Retinal pigment epithelial cell (primary cell): ENCODE measurements around the gene SPATA16.
A peak's percentile ranks its signal among the peaks of the same experiment; 100 is the strongest.

Experiments used
- DNase-seq: peaks from one replicate; pipeline ENCODE4 v3.0.0-alpha.2; 2010; ENCODE audit warnings: low read depth
- H3K4me3 ChIP-seq: 2 replicates; pipeline ENCODE4 v1.5.1; 2011; ENCODE audit warnings: mild to moderate bottlenecking, low read length, control low read depth, moderate library complexity
- CTCF ChIP-seq: conservative IDR thresholded peaks from 2 replicates; pipeline ENCODE4 v1.5.1; 2011; ENCODE audit warnings: low read depth, low read length, control low read depth, inconsistent platforms

SPATA16 gene

GRCh38 chr3:173004681-173005080 is 136.4 kb downstream of the SPATA16 start:
- no peak for TF ChIP-seq CTCF
- peak; percentile 70 for DNase-seq
- H3K4me3 ChIP-seq, result no peak overlapping the region

DNA sequence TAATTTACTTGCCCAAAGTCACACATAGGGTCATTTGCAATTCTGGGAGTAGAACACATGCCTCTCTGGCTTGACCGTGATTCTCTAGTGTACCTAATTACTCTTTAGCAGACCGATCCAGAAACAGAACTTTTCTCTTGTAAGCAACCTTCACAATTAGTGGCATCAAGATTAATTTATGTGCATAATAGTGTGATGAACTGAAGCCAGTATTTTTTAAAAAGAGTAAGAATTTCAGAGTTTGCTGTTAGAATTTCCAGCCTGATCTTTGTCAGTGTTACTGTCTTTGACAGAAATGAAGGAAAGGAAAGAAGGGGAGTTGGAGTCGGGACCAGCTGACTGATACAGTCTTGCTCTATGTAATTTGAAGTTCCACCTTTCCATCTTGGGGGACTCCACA is 137.1 kb downstream of the SPATA16 start:
- no peak overlapping the region for H3K4me3 ChIP-seq
- DNase-seq, result no peak
- no peak for TF ChIP-seq CTCF

GRCh38 chr3:173003471-173003870 is 137.6 kb downstream of the SPATA16 start:
- peak; percentile 94 for DNase-seq
- no peak for TF ChIP-seq CTCF
- no peak overlapping the region for H3K4me3 ChIP-seq

DNA sequence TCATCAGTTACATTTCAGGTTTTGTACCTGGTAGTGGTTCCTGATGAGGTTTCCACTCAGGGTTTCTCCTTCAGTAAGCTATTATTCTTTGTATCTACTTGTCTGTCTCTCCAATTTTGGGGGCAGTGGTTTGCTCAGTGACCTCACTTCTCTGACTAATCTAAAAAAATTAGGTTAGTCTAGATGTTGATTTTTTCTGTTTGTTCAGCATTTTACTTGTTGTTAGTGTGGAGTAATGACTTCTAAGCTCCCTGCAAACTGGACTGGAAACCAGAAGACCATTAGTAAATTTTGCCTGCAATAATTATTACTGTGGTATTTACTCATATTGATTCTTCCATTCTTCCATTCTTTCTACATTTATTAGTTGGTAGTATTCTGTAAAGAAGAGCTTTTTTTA is 139.4 kb downstream of the SPATA16 start:
- no peak for DNase-seq
- H3K4me3 ChIP-seq, result no peak overlapping the region
- TF ChIP-seq CTCF, result no peak

- no peak for DNase-seq
- no peak for TF ChIP-seq CTCF
- no peak overlapping the region for H3K4me3 ChIP-seq
Observed at GRCh38 chr3:173000553-173000952, 140.5 kb downstream of the SPATA16 start.

GRCh38 chr3:172993412-172993811 is 147.6 kb downstream of the SPATA16 start:
- DNase-seq, result no peak
- TF ChIP-seq CTCF, result no peak
- no peak overlapping the region for H3K4me3 ChIP-seq

DNA sequence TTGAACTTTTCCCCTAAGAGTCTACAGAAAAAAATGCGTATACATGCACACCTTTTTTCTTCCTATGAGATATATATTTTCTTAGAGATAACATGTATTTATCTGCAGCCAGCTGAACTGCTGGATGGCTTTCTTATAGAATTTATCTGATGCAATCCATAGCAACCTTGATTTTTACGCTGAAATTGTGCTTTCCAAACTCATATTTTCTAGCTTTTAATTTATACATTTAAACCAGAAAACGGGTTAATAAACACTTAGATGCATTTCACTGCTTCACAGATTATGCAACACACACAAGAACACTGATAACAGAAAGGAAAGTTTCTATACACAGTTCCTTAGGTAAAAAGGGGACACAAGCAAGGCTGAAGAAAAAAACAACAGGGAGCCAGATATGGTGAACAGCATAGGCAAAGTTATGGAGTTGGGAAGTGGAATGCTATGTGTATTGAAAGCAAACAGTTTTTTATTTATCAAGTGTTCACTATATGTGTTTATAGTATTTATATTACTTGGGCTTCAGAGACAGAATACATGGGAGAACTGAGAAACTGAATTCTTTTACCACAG is 149.5 kb downstream of the SPATA16 start:
- no peak overlapping the region for H3K4me3 ChIP-seq
- no peak for TF ChIP-seq CTCF
- DNase-seq, result no peak
